DMS 273 (cell line): ENCODE results near the gene NGRN.
"Not testable (repeated sequence)": the region's sequence is repeated elsewhere in the genome, so short reads cannot be mapped to it uniquely, and the experiment has no call there.

ENCODE experiments used
- DNase-seq: peaks from one replicate; lab custom pipeline; 2025; ENCODE audit not compliant: unreplicated experiment; lab: John Stamatoyannopoulos, UW

Gene NGRN

DNA sequence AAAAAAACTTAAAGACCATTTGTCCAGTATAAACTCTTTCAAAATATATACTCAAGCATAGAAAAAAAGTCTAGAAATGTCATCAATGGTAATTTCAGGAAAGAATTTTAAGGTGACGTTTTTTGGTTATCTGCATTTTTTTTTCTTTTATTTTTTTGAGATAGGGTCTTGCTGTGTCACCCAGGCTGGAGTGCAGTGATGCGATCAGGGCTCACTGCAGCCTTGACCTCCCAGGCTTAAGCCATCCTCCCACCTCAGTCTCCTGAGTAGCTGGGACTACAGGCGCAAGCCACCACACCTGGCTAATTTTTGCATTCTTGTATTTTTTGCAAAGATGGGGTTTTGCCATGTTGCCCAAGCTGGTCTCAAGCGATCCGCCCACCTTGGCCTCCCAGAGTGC, 15.3 kb downstream of the NGRN start:
- DNase-seq = not testable (repeated sequence)

DNA sequence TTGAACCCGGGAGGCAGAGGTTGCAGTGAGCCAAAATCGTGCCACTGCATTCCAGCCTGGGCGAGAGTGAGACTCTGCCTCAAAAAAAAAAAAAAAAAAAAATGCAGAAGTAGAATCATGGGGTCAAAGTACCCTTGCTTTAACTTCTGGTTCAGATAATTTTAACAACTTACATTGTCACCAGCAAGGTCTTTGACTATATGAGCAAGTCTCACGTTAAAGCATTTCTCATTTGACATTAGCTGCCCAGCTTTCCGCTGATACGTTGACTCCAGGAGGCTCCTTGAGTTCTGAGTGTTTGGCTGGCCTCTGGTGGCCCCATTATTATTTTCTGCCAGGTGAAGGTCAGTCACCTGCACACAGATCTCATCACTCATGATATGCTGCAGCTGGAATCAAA, 16.2 kb downstream of the NGRN start:
- DNase-seq = not testable (repeated sequence)

DNA sequence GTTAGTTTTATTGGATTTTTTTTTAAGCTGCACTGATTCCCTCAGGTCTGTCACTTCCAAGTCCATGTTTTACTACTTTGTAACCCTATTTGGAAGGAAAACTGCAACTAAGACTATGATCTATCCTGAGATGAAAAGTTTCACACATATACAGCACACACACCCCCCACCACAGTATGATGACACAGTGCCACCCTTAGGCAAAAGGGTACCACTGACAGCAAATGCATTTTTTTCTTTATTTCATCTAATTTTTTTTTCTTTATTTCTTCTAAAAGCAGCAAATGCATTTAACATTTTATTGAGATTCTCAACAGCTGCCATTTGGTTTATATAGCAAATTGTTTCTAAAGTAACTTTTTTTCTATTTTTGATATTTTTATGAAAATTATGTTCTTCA, 21.2 kb downstream of the NGRN start:
- peak; percentile 52 for DNase-seq

DNA sequence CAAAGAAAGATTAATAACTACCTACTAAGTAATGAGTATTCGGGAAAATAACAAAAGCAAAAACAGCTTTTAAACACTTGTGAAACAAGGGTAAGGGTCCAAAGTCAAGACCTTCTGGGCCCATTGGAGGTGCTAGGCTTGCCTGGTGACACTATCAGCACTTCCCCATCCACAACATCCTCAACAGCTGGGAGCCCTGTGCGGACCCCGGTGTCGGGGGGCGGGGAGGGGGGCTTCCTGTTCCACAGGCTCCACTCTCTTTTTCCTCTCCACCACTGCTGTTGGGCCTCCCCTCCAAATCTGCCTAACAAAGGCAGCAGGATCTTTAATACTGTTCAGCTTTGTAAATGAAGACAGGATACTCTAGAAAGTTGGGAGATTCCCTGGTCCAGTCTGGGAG, 21.6 kb downstream of the NGRN start:
- DNase-seq = no peak

DNA sequence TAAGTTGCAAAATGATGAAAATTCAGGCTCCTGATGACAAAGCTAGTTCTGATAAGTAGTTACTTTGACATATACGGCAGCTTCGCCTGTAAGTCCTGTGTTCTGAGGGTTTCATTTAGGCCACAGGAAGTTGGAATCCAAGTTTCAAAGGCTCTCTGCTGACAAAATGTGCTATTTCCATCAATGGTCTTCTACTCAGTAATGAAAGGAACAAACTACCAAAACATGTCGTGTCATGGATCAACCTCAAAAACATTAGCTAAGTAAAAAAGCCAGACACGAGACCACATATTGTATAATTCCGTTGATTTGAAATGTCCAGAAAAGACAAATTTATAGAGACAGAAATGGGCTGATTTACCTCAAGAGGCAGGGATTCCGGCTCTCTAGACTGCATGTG, 22.5 kb downstream of the NGRN start:
- DNase-seq = no peak

DNA sequence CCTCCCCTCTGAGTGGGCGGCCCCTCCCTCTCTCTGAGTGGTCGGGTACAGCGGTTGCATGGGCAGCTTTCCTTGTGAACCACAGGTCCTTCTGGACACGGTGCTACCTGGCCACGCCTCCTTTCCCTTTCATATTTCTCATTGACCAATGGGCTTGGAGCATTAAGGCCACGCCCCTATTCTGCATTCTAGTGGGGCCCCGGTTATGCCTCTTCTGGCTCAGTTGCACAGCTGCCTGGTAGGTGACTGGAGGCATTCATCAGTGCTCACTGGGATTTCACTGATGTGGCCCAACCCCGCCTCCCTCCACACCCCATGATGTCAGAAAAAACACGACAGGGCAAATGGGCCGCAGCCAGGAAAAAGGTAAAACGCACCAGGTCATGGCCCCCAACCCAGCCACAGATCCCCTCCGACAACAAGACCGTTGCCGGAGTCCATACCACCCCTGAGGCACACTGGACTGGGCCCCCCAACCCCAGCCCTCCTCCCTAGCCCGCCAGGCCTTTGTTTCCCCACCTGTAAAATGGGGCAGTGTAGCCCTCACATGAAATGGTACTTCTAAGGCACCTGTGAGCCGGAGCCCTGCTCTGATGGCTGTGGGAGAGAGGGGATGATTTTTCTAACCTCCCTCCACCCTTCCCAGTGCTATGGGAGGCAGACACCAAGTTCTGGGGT, 26.3 kb downstream of the NGRN start:
- DNase-seq = peak; percentile 29

DNA sequence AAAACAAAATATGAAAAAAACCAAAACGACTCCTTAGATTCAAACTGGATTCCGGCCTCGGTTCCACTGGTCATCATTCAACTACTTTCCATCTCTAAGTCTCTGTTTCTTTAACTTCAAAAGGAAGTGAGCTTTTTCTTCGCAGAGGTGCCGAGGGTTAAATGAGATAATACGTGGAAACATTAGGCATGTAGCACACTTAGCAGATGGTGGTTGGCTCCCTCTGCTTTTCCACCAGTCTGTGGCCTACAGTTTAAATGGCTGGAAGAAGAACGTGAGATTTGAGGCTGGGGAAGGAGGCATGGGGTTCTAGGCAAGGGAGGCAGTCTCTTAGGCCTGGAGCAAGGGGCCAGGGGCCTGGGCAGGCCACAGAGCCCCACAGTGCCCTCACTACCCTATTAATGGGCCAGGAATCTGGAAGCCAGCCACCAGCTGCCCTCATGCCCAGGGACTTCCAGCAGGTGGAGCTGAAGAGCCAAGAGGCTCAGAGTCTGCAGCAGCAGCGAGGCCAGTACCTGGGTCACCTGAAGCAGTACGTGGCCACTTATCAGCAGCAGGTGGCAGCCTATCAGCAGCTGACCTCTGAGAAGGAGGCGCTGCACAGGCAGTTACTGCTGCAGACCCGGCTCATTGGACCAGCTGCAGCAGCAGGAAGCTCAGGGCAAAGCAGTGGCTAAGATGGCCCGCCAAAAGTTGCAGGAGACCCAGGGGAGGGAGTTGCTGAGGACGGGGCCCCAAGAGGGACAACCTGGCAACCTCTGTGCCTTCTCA, 27.8 kb downstream of the NGRN start:
- DNase-seq = peak; percentile 80

DNA sequence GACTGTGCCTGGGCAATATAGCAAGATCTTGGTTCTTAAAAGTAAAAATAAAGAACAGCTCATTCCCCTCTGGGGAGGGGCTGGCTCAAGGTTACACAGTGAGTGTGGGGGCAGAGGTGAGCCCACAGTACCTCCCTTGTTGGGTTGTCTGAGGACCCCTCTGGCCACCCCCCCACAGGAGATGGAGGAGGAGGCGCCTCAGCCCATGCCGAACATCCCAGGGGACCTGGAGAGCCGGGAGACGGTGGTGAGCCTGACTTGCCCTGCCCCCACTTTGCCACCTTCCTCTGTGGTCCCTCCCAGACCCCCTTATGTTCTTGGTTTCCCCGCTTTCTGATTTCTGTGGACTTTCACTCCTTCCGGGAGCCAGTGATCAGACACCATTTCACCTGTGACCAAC, 28.7 kb downstream of the NGRN start:
- DNase-seq = no peak

DNA sequence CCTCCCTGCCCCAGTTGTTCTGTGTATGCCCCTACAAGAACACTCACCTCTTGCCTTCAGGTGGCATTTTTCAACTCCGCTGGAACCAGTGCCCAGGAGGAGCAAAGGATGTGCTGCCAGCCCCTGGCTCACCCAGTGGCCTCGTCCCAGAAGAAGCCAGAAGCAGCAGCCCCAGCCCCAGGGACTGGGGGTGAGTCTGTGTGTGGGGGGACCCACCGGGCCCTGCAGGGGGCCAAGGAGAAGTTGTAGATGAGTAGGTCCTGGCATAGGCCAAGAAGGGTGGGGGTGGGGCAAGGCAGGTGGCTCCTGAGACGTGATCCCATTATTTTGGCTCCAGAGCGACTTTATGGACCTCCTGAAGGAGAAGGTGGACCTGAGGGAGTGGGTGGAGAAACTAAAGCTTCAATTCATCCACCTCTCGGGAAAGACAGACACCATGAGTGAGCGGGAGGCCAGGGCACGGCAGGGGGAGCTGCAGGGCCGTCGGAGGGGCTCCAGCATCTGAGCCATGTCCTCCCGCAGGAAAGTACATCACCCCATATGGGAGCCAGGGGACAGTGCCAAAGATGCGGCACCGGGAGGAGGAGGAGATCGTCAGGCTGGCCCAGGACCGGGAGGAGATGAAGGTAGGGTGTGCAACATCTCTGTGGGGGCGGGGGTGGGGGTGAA, 29.3 kb downstream of the NGRN start:
- peak; percentile 44 for DNase-seq

DNA sequence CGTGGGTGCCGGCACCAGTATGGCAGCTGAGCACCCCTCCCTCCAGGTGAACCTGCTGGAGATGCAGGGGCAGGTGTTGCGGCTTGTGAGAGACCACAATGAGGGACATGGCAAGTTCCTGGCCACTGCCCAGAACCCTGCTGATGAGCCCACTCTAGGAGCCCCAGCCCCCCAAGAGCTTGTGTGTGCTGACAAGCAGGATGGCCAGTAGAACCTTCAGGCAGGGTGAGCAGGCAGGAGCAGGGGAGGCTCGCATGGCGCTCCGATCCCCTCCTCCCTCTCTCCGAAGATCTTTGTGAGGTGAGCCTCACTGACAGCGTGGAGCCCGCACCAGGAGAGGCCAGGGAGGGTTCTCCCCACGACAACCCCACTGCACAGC, 29.8 kb downstream of the NGRN start:
- DNase-seq = no peak

DNA sequence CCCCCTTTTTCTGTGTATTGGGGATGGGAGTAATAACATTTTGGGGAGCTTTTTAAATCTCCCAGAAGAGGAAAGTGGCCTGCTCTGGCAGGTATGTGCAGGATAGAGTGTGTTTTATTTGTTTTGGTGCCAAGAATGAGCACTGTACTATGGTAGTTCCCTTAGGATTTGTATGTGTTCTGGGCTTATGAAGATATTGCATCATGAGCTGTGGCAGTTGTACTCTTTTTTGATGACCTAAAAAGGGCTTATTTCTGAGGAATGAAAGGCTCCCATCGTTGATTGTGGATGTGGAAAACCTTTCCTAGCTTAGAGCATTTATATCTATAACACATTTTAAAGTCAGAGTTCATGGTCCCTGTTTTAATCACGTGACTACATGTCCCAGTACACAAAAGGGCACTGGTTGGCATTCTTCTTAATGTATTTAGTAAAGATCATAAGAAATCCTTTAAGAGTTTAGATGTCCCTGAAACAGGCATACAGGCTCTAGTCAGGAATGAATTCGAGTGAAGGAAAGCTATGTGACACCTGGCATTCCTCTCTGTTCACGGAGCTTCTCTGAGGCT, 30.9 kb downstream of the NGRN start:
- DNase-seq = not testable (repeated sequence)

DNA sequence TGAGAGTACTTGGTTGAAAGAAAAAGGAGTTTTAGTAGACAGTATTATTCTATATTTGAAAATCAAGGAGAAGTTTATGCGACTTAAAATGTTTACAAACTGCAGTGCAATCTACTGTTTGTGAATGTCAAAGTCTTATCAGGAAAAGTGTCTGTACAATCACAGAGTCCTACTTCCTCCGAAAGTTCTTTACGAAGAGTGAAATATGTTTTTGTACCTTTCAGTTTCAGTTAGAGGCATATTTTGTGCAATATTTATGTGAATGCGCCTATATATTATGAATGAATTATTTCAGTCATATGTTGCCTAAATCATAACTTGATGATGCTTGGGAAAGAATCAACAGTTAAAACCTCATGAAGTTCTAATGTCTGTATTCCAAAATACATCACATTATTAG, 31.5 kb downstream of the NGRN start:
- DNase-seq = no peak

DNA sequence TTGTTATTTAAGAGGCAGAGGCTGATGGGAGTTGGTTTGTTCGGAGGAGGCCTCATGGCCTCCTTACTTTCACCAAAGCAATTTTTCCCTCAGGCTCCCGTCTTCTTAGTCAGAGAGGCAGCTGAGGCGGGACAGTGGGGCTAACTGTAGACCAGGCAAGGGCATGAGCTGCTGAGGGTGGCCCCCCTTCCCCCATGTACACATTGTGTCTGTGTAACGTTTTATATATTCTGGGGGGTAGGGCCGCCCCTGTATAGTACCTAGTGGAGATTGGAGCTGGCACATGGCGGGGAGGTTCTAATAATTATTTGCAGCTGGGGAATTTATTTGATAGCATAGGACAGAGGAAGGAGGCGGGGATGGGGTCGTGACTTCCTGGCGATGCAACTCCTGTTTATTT, 35.1 kb downstream of the NGRN start:
- DNase-seq = no peak

DNA sequence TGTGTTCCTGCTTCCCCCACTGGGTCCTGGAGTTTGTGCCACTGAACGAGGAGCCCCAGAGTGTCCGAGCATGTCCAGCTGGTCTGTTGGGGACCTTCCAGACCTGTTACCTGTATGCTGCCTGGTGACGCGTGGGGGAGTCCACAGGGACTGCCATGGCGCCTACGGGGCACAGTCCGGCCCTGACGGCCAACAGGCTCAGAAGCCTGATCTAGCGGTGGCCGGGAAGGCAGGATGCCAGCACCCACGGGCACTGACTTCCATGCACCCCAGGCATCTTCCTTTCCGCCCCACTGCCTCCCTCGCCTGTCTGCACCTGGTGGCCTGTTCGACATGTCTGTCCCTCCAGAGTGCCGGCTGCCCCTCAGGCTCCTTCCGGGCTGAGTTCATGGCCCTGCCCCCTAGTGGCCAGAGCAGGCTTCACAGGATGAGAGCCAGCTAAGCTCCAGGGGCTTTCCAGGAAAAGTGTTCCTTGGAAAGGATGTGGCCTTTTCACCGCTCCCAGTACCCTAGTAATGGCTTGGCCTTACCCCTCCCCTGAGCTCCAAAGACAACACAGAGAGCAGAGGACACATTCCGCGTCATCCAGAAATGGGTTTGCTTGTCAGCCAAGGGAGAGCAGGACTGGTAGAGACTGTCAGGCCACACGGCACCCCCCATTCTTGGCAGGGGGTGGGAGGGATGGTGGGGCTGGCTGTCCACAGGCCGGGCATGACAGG, 35.7 kb downstream of the NGRN start:
- peak; percentile 72 for DNase-seq

DNA sequence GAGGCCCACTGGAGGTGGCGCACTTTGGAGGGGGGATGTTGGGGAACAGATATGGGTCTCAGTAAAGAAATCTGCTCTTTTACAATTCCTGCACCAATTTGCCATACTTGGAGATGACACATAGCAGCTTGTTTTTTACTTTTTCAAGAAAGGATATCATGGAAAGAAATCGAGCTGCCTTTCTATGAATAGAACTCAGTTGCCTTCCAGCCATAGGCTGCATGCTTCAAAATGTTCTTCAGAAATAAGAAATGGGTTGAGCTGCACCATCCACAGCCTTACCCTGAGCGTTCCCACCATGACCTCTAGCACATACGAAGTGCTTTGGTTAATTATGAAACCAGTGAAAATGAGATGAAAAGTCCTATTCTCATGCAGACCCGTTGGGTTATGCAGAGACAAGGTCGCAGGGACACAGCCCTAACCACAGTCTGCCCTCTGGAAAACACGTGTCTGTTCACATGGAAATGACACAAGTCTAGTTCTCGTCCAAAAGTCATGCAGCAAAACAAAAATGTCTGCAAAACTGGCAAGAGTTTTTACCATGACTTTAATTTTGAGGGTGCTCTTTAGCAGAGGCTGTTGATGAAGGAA, 36.3 kb downstream of the NGRN start:
- no peak for DNase-seq

DNA sequence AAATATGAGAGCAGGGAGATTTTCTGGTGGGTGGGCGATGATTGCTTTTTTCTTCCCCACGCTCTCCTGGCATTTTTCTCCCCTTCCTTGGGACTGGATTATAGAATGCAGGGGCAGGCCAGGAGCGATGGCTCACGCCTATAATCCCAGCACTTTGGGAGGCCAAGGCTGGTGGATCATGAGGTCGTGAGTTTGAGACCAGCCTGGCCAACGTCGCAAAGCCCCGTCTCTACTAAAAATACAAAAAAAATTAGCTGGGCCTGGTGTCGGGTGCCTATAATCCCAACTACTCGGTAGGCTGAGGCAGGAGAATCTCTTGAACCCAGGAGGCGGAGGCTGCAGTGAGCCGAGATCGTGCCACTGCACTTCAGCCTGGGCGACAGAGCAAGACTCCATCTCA, 39.9 kb downstream of the NGRN start:
- not testable (repeated sequence) for DNase-seq

DNA sequence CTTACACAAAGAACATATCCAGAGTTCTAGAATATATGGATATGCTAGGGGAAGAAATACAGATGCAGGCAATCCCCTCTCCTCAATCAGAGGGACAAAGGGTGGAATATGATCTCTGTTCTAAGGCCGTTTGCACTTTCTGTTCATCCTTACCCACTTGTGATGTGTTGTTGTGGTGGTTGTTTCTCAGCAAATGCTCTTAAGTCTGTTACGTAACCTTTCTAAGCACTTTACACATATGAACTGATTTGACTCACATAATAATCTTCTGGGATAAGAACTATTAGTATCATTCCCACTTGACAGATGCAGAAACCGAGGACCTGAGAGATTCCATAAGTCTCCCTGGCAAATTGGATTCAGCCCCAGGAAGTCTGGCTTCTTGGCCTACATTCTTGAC, 40.5 kb downstream of the NGRN start:
- no peak for DNase-seq

DNA sequence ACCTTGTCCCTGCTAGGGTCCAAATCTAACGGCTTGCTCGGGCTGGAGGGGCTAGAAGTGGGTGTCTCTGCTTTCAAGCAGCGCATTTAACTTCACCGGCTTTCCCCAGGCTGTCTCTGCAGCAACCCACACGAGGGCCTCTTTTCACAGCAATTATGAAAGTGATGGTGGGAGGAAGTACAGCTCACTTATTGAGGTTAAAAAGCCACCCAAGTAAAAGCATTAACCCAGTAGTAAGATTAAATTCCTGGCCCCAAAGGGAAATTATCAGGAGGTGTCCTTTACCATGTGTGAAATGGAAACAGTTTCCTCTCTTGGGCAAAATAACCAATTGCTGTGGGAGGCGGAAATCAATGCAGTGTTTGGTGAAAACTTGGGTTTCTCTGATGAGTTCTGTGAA, 41.1 kb downstream of the NGRN start:
- no peak for DNase-seq

DNA sequence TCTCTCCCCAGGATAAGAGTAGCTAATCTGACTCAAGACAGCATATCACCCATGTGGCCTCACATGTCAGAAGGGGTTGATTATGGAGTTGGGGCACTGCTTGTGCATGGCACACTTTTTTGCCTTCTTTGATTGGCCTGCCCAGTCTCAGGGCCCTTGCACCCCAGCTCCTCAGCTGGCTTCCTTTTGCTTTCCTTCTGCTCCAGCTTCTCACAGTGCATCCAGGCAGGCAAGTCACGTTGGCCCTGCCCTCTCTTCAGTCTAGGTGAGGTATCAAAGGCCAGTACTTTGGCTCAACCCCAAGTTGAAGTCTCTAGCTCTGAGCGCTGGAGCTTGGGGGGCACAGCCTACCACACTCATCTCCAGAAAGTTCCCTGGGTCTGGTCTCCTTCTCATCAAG, 42.2 kb downstream of the NGRN start:
- no peak for DNase-seq

DNA sequence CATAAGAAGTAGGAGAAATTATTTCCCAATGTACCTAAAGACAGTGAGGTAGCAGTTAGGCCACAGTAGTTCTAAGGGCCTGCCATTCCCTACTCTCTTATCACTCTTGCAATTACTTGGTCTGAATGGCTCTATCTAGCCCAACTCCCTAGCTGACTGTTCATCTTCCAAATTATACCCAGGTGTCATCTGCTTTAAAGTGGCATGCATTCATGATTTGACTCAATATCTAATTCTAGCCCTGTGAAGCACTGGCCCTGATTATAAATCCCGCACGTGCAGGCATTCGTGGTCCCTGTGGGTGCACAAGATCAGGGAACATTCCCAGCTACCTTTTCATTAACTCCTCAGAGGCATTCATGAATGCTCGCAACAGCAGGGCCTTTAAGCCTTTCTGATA, 43.5 kb downstream of the NGRN start:
- no peak for DNase-seq
